ENCODE results near the gene DGKZ.

DNA sequence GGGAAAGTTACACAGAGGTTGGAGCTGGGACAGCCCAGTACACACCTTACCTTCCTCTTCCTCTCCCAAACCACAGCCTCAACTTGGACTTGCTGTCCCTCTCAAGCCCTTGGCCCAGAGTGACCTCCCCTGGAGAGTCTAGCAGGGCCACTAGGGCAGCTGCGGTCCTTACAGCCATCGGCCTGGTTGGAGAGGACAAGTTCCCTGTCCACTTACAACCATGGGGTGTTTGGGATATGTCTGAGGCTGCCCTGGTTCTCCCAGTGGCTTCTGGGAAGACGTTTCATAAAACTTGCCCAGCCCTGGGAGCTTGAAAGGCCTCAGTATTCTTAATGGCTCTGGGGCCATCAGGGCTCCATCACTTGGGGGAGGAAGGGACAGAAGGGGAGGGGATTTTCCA, 13.1 kb upstream of the DGKZ start:
- TF ChIP-seq, protein P1, sequence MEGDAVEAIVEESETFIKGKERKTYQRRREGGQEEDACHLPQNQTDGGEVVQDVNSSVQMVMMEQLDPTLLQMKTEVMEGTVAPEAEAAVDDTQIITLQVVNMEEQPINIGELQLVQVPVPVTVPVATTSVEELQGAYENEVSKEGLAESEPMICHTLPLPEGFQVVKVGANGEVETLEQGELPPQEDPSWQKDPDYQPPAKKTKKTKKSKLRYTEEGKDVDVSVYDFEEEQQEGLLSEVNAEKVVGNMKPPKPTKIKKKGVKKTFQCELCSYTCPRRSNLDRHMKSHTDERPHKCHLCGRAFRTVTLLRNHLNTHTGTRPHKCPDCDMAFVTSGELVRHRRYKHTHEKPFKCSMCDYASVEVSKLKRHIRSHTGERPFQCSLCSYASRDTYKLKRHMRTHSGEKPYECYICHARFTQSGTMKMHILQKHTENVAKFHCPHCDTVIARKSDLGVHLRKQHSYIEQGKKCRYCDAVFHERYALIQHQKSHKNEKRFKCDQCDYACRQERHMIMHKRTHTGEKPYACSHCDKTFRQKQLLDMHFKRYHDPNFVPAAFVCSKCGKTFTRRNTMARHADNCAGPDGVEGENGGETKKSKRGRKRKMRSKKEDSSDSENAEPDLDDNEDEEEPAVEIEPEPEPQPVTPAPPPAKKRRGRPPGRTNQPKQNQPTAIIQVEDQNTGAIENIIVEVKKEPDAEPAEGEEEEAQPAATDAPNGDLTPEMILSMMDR (IDR thresholded peaks at IDR 0.05; ENCODE audit: low read depth, low read length, missing input control) = no peak
- no peak for TF ChIP-seq TAF1 (conservative IDR thresholded peaks at IDR 0.05)
- TF ChIP-seq JUND (IDR thresholded peaks at IDR 0.05) = no peak
- TF ChIP-seq RAD21 (IDR thresholded peaks at IDR 0.05) = no peak
- TF ChIP-seq HNF4A (conservative IDR thresholded peaks at IDR 0.05) = no peak
- TF ChIP-seq FOXA1 (IDR thresholded peaks at IDR 0.05) = no peak

Measured in liver (tissue), 3 donors.